ENCODE data around the gene ADCY10.

ADCY10 gene, protein sequence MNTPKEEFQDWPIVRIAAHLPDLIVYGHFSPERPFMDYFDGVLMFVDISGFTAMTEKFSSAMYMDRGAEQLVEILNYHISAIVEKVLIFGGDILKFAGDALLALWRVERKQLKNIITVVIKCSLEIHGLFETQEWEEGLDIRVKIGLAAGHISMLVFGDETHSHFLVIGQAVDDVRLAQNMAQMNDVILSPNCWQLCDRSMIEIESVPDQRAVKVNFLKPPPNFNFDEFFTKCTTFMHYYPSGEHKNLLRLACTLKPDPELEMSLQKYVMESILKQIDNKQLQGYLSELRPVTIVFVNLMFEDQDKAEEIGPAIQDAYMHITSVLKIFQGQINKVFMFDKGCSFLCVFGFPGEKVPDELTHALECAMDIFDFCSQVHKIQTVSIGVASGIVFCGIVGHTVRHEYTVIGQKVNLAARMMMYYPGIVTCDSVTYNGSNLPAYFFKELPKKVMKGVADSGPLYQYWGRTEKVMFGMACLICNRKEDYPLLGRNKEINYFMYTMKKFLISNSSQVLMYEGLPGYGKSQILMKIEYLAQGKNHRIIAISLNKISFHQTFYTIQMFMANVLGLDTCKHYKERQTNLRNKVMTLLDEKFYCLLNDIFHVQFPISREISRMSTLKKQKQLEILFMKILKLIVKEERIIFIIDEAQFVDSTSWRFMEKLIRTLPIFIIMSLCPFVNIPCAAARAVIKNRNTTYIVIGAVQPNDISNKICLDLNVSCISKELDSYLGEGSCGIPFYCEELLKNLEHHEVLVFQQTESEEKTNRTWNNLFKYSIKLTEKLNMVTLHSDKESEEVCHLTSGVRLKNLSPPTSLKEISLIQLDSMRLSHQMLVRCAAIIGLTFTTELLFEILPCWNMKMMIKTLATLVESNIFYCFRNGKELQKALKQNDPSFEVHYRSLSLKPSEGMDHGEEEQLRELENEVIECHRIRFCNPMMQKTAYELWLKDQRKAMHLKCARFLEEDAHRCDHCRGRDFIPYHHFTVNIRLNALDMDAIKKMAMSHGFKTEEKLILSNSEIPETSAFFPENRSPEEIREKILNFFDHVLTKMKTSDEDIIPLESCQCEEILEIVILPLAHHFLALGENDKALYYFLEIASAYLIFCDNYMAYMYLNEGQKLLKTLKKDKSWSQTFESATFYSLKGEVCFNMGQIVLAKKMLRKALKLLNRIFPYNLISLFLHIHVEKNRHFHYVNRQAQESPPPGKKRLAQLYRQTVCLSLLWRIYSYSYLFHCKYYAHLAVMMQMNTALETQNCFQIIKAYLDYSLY (N-terminal part only)

DNA sequence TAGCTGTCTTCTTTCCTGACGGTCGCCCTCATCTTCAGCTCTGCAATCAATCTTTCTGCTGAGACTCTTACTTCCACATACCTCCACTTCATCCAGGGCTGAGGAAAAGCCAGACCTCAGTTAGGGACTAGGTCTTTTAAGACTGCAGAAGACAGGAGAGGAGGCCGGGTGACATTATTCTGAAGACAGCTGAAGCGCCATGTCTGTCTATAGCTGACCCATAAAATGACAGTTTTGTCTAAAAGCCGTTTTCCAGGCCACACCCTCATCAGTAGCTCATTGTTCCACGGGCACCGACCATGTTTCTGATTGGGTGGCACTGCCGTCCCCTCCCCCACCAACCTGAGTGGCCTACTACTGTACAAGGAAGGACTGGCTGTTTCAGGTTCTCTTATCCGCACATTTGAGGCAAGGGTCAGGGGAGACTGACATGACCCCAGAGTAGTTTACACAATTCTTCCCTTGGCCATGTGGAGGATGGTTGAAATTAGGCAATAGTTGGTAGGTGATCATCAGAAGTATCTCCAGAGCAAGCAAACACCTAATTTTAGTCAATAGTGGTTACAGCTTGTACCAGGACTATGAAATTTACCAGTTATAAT, at the start of gene ADCY10:
TSS of gene ADCY10 (minus strand) at position 240 of the 602 bp plus-strand sequence. CDS start 8,994 bp downstream, outside the sequence.
- TF ChIP-seq GATA2 (IDR thresholded peaks at IDR 0.05; ENCODE audit: low read depth, low read length) (no peak), GATA3 (IDR thresholded peaks at IDR 0.05; ENCODE audit: low read depth, low read length) (no peak)

DNA sequence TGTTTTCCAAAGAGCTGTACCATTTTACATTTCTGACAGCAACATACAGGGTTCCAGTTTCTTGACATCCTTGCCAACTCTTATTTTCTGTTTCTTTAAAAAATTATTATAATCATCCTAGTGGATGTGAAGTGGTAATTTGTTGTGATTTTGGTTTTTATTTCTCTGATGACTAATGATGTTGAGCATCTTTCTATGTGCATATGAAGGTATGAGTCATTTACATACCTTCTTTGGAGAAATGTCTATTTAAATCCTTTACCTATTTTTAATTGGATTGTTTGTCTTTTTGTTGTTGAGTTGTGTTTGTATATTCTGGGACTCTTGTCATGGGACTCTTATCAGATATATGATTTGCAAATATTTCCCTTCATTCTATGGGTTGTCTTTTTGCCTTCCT, 43.8 kb upstream of the ADCY10 start:
- TF ChIP-seq GATA3 (IDR thresholded peaks at IDR 0.05; ENCODE audit: low read depth, low read length) (no peak), GATA2 (IDR thresholded peaks at IDR 0.05; ENCODE audit: low read depth, low read length) (no peak)

DNA sequence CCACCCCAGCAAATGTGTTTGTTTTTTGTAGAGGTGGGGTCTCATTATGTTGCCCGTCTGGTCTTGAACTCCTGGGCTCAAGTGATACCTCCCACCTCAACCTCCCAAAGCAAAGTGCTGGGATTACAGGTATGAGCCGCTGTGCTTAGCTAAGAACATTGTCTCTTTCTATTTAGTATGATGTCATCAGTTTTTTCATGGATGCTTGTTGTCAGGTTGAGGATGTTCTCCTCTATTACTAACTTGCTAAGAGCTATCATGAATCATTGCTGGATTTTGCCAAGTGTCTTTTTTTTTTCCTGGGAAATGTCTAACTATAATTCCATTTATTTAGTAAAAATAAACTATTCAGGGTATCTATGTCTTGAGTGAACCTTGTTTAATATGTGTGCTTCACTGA, 42.0 kb upstream of the ADCY10 start:
- TF ChIP-seq GATA2 (IDR thresholded peaks at IDR 0.05; ENCODE audit: low read depth, low read length) (no peak), GATA3 (IDR thresholded peaks at IDR 0.05; ENCODE audit: low read depth, low read length) (no peak)

DNA sequence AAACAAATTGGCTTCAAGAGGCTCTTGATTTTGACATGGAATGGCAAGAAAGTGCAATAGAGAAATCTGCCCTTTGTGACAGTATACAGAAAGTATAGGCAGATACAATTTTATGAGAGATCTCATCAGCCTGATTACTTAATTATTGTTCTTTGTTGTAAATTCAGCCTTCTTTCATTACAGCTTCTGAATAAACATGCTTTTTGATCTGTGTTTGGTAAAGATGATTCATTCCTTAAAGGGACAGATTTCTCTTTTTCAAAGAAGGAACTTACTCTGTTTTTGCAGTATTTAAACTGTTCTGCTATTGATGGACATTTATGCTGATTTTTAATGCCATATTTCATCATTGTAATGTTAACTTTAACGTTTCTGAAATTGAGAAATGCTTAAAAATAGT, 36.6 kb upstream of the ADCY10 start:
- TF ChIP-seq GATA2 (IDR thresholded peaks at IDR 0.05; ENCODE audit: low read depth, low read length) (no peak), GATA3 (IDR thresholded peaks at IDR 0.05; ENCODE audit: low read depth, low read length) (no peak)

DNA sequence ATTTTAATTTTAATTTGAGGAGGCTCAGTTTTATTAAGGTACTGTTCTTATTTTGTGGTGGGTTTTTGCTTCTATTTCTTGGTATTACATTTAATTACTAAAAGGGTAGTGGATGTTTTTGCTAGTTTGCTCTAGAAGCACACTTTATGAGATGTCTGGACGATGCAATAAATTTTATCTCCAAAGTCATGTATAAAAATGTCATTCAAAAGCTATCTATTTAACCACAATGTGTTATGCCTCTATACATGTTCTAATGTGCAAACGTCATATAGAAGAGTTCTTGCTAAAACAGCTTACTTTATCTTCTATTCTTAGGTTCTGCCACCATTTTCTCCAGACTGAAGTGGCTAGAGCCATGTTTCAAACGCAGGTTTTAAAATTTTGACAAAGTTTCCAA, 35.9 kb upstream of the ADCY10 start:
- TF ChIP-seq GATA3 (IDR thresholded peaks at IDR 0.05; ENCODE audit: low read depth, low read length), result no peak
- no peak for TF ChIP-seq GATA2 (IDR thresholded peaks at IDR 0.05; ENCODE audit: low read depth, low read length)

DNA sequence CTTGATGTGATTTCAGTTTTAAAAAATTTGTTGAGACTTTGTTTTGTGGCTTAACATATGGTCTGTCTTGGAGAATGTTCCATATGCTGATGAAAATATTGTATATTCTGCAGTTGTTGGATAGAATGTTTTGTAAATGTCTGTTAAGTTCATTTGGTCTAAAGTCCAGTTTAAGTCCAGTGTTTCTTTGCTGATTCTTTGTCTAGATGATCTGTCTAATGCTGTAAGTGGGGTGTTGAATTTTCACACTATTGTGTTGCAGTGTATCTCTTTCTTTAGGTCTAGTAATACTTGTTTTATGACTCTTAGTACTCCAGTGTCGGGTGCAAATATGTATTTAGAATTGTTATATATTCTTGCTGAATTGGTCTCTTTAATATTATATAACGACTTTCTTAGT, 33.8 kb upstream of the ADCY10 start:
- TF ChIP-seq GATA3 (IDR thresholded peaks at IDR 0.05; ENCODE audit: low read depth, low read length), result no peak
- TF ChIP-seq GATA2 (IDR thresholded peaks at IDR 0.05; ENCODE audit: low read depth, low read length), result no peak

DNA sequence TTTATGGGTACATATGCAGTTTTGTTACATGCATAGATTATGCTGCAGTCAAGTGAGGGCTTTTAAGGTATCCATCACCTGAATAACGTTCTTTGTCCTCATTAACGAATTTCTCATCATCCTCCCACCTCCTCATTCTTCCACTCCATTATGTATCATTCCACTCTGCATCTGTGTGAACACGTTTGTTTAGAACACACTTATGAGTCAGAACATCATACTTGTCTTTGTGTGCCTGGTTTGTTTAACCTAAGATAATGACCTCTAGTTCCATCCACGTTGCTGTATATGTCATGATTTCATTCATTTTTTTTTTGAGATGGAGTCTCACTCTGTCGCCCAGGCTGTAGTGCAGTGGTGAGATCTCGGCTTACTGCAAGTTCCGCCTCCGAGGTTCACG, 29.6 kb upstream of the ADCY10 start:
- TF ChIP-seq GATA2 (IDR thresholded peaks at IDR 0.05; ENCODE audit: low read depth, low read length), result no peak
- TF ChIP-seq GATA3 (IDR thresholded peaks at IDR 0.05; ENCODE audit: low read depth, low read length), result no peak

DNA sequence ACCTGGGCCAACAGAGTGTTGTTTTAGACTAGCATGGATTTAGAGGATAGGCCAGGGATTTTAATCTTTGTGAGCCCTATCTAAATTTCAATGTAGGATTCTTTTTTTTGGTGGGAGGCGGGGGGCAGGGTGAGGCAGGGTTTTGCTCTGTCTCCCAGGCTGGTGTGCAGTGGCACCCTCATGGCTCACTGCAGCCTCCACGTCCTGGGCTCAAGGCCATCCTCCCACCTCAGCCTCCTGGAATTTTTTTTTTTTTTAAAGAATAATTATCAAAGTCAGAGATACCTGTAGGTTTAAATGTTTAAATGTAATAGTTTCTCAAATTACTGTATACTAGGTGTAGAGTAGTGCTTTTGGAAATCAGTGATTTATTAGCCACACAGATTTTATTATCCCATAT, 26.3 kb upstream of the ADCY10 start:
- TF ChIP-seq GATA3 (IDR thresholded peaks at IDR 0.05; ENCODE audit: low read depth, low read length) (no peak), GATA2 (IDR thresholded peaks at IDR 0.05; ENCODE audit: low read depth, low read length) (no peak)

DNA sequence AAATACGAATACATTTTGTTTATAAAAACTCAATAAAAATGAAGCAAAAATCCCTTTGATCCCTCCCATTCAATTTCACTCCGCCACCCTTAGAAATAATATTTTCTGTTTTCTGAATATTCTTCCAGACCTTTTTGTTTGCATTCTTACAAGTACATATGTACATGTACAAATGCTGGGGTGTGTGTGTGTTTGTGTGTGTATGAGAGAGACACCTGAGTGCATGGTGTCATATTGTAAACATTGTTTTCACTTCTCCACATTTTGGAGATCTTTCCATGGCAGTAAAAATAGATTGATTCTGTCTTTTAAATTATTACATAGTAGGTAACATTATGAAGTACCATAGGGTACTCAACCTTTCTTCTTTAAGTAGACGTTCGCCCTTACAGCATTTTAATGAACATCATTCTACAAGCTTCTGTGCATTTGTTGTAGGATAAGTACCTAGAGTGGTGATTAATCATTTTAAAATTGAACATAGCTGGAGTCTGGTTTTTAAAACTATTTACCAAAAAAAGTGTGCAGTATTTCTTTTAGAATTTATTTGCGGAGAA, 24.2 kb upstream of the ADCY10 start:
- no peak for TF ChIP-seq GATA3 (IDR thresholded peaks at IDR 0.05; ENCODE audit: low read depth, low read length)
- no peak for TF ChIP-seq GATA2 (IDR thresholded peaks at IDR 0.05; ENCODE audit: low read depth, low read length)

DNA sequence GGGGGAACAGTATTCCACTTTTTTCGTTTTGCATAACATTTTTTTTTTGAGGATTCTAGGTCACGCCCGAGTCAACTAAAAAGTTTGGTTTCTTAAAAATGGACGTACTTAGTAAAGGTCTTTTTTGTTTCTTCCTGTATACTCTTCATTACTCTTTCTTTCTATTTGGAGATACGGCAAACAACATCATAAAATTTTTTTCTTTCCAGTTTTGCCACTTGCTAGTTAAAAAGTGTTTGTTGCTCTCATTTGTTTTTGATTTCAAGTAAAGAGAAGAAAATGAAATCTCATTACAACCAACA, 23.7 kb upstream of the ADCY10 start:
- TF ChIP-seq GATA3 (IDR thresholded peaks at IDR 0.05; ENCODE audit: low read depth, low read length) (no peak), GATA2 (IDR thresholded peaks at IDR 0.05; ENCODE audit: low read depth, low read length) (no peak)

DNA sequence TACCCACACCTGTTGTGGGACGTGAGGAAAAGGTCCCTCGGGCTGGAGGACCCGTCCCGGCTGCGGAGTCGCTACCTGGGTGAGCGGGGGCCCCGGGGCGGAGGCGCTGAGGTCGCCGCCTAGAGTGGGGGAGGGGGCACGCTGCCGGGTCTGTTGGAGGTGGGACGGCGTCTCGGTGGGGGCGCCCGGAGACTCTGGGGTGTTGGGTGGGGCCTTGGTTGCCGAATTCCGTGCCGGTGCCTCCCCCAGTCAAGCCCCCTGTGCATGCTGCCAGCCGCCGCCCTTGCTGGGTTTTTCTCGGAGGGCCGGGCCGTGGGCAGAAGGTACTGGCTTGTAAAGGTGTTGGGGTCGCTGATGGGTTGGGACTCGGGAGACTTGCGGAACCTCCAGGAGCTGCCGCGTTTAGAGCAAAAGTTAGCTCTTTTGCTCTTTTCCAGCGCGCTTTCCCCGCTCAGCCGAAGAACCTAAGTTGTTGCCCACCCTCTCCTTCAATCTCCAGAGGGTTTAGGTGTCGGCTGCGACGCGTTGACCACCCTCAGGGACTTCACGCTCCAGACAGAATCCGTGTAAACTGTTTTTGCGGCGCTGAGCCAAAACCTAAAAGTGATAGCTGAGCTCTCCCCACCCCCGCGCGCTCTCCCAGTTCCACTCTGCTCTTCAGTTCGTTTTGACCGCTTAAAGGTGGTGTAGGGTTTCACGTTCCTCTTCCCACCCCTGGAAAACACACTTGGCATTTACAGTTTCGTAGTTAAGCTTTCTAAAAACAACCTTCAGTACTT, 23.2 kb upstream of the ADCY10 start, which contains the start of gene MPC2:
TSS of gene MPC2 (minus strand) at position 143 of the 779 bp plus-strand sequence. CDS start 1,231 bp downstream, outside the sequence.
- TF ChIP-seq GATA3 (IDR thresholded peaks at IDR 0.05; ENCODE audit: low read depth, low read length) (no peak), GATA2 (IDR thresholded peaks at IDR 0.05; ENCODE audit: low read depth, low read length) (no peak)

DNA sequence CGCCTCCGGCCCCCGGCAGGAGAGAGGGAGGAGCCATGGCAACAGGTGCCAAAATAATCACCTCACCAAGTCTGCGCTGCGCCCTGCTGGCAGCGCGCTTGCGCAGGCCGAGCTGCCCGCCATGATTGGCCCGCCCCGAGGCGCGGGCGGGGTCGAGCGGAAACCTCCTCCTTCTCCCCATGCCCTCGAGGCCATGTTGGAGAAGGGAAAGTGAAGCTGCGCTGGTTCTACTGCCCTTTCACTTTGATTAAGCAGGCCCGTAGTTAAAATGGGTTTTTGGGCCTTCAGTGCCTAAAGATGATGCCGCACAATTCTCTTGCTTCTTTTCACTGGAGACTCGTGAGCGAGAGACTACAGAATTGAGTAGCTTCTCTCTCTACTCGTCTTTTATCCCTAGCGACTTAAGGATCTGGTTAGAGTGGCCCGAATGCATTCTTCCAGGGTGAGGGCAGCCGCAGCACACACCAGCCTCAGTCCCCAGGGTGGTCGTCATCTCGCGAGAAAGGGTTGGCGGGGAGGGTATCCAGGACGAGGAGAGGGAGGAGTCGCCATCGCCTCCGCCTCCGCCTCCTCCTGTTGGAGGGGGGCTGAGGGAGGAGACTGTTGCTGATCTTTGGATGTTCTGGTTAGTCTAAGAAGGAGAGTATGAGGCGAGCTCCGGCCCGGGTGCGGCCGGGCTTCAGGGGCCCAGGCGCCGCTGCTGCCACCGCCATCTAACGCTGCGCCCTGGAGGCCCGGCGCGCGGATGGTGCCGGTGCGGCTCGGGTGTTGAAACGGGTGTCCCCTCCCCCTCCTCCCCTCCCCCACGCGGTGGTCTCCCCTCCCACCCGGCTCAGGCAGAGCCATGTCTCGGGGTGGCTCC, 22.4 kb upstream of the ADCY10 start, which contains the start of gene DCAF6:
TSS of gene DCAF6 (plus strand) at position 616 of the 862 bp plus-strand sequence. CDS start at position 845, 229 bp downstream.
- TF ChIP-seq GATA2 (IDR thresholded peaks at IDR 0.05; ENCODE audit: low read depth, low read length) (no peak), GATA3 (IDR thresholded peaks at IDR 0.05; ENCODE audit: low read depth, low read length) (no peak)
